ENCODE measurements around the gene NMT2. TPM values are rescaled to one million over a fixed set of nuclear protein-coding genes. Genes with fewer than 3 reads are reported as not detected.

NMT2 gene
- total and polyA plus RNA-seq, 10 of the 15 experiments (the other 5 are each of a cell fraction or from before 2014, with no cell fraction given): 4.9 to 12.0 (median 9.2) TPM

DNA sequence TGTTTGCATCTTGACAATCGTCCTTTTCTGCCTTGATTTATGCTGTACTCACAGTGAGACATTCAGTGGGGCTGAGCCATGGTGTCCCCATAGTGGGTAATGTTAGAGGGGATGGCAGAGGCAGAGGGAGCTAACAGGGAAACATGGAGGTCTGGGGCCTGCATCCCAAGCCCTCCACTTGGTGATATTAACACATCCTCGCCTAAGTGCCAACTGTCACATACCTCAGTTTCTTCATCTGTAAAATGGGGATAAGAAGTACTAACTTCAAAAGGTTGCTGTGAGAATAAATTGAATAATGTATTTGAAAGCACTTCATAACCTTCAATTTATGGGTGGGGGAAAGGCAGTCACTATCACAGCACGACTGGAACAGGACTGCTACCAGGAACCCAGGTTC is 43.6 kb downstream of the NMT2 start:
- in situ Hi-C loops (cut with MboI) (no loop called here), intact Hi-C loops (cut with micrococcal nuclease; ENCODE audit: unreplicated experiment) (no loop called here)
- Histone ChIP-seq H3K27ac (ENCODE audit: control insufficient read depth, insufficient read depth) (no peak overlapping the region), H3K9me3 (replicated peaks; ENCODE audit: control insufficient read depth, insufficient read depth, low read length) (no peaks in the 10 kb centered on the region; the same call in 2 of the 3 replicates), H3K4me2 (ENCODE audit: control insufficient read depth, insufficient read depth) (no peak overlapping the region), H3K4me3 (no peak overlapping the region), H3K9ac (ENCODE audit: control insufficient read depth, insufficient read depth, low read length) (no peak overlapping the region), H3K36me3 (ENCODE audit: control insufficient read depth in 2 of 2, insufficient read depth in 2 of 2, low read length in 1 of 2) (peaks cover 0 to 2% of the 10 kb centered on the region in 2 experiments; a peak in 3 of 4 replicates), H3K4me1 (ENCODE audit: control insufficient read depth, insufficient read depth, low read length) (peaks cover 17% of the 10 kb centered on the region), H3K79me2 (ENCODE audit: control insufficient read depth, insufficient read depth, low read length) (no peaks in the 10 kb centered on the region), H2AFZ (ENCODE audit: control insufficient read depth, low read depth, low read length) (no peak overlapping the region), H4K20me1 (ENCODE audit: control insufficient read depth, insufficient read depth) (no peaks in the 10 kb centered on the region), H3K27me3 (replicated peaks in 1 of 2; ENCODE audit: control insufficient read depth in 2 of 2, insufficient read depth in 2 of 2, low read length in 1 of 2) (no peaks in the 10 kb centered on the region)
- BruUV-seq (replicated peaks): TSS peak; percentile 22
- ATAC-seq (no peak), FAIRE-seq (no peak), DNase-seq (ENCODE audit: low read depth, low spot score) (no peak)
- TF ChIP-seq, protein P1, sequence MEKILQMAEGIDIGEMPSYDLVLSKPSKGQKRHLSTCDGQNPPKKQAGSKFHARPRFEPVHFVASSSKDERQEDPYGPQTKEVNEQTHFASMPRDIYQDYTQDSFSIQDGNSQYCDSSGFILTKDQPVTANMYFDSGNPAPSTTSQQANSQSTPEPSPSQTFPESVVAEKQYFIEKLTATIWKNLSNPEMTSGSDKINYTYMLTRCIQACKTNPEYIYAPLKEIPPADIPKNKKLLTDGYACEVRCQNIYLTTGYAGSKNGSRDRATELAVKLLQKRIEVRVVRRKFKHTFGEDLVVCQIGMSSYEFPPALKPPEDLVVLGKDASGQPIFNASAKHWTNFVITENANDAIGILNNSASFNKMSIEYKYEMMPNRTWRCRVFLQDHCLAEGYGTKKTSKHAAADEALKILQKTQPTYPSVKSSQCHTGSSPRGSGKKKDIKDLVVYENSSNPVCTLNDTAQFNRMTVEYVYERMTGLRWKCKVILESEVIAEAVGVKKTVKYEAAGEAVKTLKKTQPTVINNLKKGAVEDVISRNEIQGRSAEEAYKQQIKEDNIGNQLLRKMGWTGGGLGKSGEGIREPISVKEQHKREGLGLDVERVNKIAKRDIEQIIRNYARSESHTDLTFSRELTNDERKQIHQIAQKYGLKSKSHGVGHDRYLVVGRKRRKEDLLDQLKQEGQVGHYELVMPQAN (conservative IDR thresholded peaks at IDR 0.05): no peak
- TF ChIP-seq TAF1 (IDR thresholded peaks at IDR 0.05; ENCODE audit: borderline replicate concordance, low read depth, low read length): no peak
- TF ChIP-seq NRF1 (conservative IDR thresholded peaks at IDR 0.05; ENCODE audit: low read depth, low read length): no peak
- no peak for TF ChIP-seq ZNF207 (IDR thresholded peaks at IDR 0.05; ENCODE audit: borderline replicate concordance)
- no peak for TF ChIP-seq MEF2B (IDR thresholded peaks at IDR 0.05; ENCODE audit: partially characterized antibody, poor library complexity, severe bottlenecking)
- no peak for TF ChIP-seq JUND (IDR thresholded peaks at IDR 0.05; ENCODE audit: low read depth, low read length)
- TF ChIP-seq BCL11A (IDR thresholded peaks at IDR 0.05; ENCODE audit: low read depth, low read length): no peak
- ChIA-PET SMC1A (ENCODE audit: uncharacterized antibody, unreplicated experiment) (interaction anchor here (5.2 to 9.1 kb wide), 2 partner anchors 15 to 43 kb away, joined by 36 to 127 read pairs; partner anchors contain the start of gene NMT2), RAD21 (ENCODE audit: unreplicated experiment) (interaction anchor here (1.8 to 4.0 kb wide), 3 partner anchors 17 to 43 kb away, joined by 5 to 48 read pairs (median 39); partner anchors contain the start of gene NMT2), CTCF (interaction anchor here (0.7 to 4.8 kb wide), 4 partner anchors 10 to 42 kb away, joined by 3 to 40 read pairs (median 22); no protein-coding TSS in a partner anchor), POLR2A (interaction anchor here (3.4 kb wide), 1 partner anchor 18 kb away, joined by 40 read pairs; no protein-coding TSS in a partner anchor)
- 80% methylated on average over 3 of the region's 3 CpGs for WGBS (ENCODE audit: insufficient coverage, insufficient replicate concordance, low lambda C conversion rate, missing lambda C conversion rate)

Measured in GM12878 (cell line).